GM23338 (cell line): ENCODE data around the gene ADAT1. TPM values are rescaled to one million over a fixed set of nuclear protein-coding genes. Genes with fewer than 3 reads are reported as not detected.

Source experiments
- ATAC-seq: fragments of 200-7000 bp; cut with Tn5 transposase; 3 replicates; pipeline ENCODE4 v1.9.1; 2020
- DNase-seq: peaks from one replicate; pipeline ENCODE4 v3.0.0-alpha.2; 2015; ENCODE audit warnings: low spot score
- H2AFZ ChIP-seq: fragments of 200-600 bp; sonication (generic); 2 replicates; pipeline ENCODE4 v1.8.0; 2016; ENCODE audit warnings: antibody characterized with exemption, mild to moderate bottlenecking, moderate library complexity
- H3F3A ChIP-seq: fragments of 200-600 bp; sonication (generic); replicated peaks from 2 replicates; pipeline ENCODE4 v1.8.0; 2017; ENCODE audit warnings: antibody characterized with exemption, mixed run types, low read depth
- H3K27ac ChIP-seq: fragments of 200-600 bp; sonication (generic); 2 replicates; pipeline ENCODE4 v1.6.1; 2016; ENCODE audit warnings: low read depth
- H3K27me3 ChIP-seq: fragments of 200-600 bp; sonication (generic); 2 replicates; pipeline ENCODE4 v1.8.0; 2016; ENCODE audit warnings: mild to moderate bottlenecking, mixed run types, moderate library complexity; ENCODE audit not compliant: insufficient read depth
- H3K36me3 ChIP-seq: fragments of 200-600 bp; sonication (generic); 2 replicates; pipeline ENCODE4 v1.8.0; 2016; ENCODE audit warnings: mild to moderate bottlenecking; ENCODE audit not compliant: insufficient read depth
- H3K4me1 ChIP-seq: fragments of 200-600 bp; sonication (generic); 2 replicates; pipeline ENCODE4 v1.8.0; 2016; ENCODE audit warnings: mild to moderate bottlenecking, moderate library complexity; ENCODE audit not compliant: insufficient read depth
- H3K4me2 ChIP-seq: fragments of 200-600 bp; sonication (generic); 2 replicates; pipeline ENCODE4 v1.7.1; 2017; ENCODE audit warnings: mixed run types
- H3K4me3 ChIP-seq: fragments of 200-600 bp; sonication (generic); 2 replicates; pipeline ENCODE4 v1.6.1; 2016; ENCODE audit warnings: mixed run types
- H3K79me2 ChIP-seq: fragments of 200-600 bp; sonication (generic); replicated peaks from 2 replicates; pipeline ENCODE4 v1.8.0; 2017; ENCODE audit warnings: mild to moderate bottlenecking; ENCODE audit not compliant: insufficient read depth
- H3K9me2 ChIP-seq: fragments of 200-600 bp; sonication (generic); 2 replicates; pipeline ENCODE4 v1.8.0; 2017; ENCODE audit not compliant: insufficient read depth
- H4K20me1 ChIP-seq: fragments of 200-600 bp; sonication (generic); replicated peaks from 2 replicates; pipeline ENCODE4 v1.8.0; 2017; ENCODE audit warnings: mild to moderate bottlenecking; ENCODE audit not compliant: insufficient read depth
- H3K27ac Mint-ChIP-seq: 2 replicates; pipeline ENCODE4 v1.8.0; 2020; ENCODE audit warnings: inconsistent platforms, mild to moderate bottlenecking, moderate library complexity, mixed read lengths
- H3K27me3 Mint-ChIP-seq: 3 replicates; pipeline ENCODE4 v1.8.0; 2022; ENCODE audit warnings: low read depth, mild to moderate bottlenecking, moderate library complexity, mixed read lengths, inconsistent platforms; ENCODE audit not compliant: insufficient read depth, poor library complexity
- H3K36me3 Mint-ChIP-seq: 3 replicates; pipeline ENCODE4 v1.8.0; 2021; ENCODE audit warnings: low read depth, mild to moderate bottlenecking, inconsistent platforms, moderate library complexity, mixed read lengths
- H3K4me1 Mint-ChIP-seq: 3 replicates; pipeline ENCODE4 v1.8.0; 2020; ENCODE audit warnings: mild to moderate bottlenecking, inconsistent platforms, mixed read lengths
- H3K4me3 Mint-ChIP-seq: 3 replicates; pipeline ENCODE4 v1.8.0; 2021; ENCODE audit warnings: moderate library complexity, mild to moderate bottlenecking, inconsistent platforms, mixed read lengths
- H3K9me3 Mint-ChIP-seq: 3 replicates; pipeline ENCODE4 v1.8.0; 2020; ENCODE audit warnings: moderate library complexity, mild to moderate bottlenecking, inconsistent platforms, mixed read lengths
- CREB1 ChIP-seq: fragments of 250-450 bp; sonication (Bioruptor Pico); IDR thresholded peaks from 2 replicates; pipeline ENCODE4 v1.5.0; 2020; ENCODE audit warnings: low read depth, mild to moderate bottlenecking, moderate library complexity
- CTCF ChIP-seq, 2 experiments: fragments of 200-600 bp in 1 of 2; sonication (generic) in 1 of 2; conservative IDR thresholded peaks; 2 replicates each; pipeline versions ENCODE4 v1.5.1 to v1.6.1; 2016 to 2017; ENCODE audit warnings: antibody characterized with exemption in 2 of 2, low read depth in 2 of 2, mild to moderate bottlenecking in 2 of 2, moderate library complexity in 1 of 2
- ETS1 ChIP-seq: IDR thresholded peaks from 2 replicates; pipeline ENCODE4 v1.6.1; 2016; ENCODE audit warnings: antibody characterized with exemption
- EZH2 ChIP-seq: fragments of 200-600 bp; sonication (generic); IDR thresholded peaks from one replicate; pipeline ENCODE4 v1.8.0; 2017; ENCODE audit warnings: antibody characterized with exemption, mild to moderate bottlenecking, low read depth; ENCODE audit not compliant: unreplicated experiment
- EZH2phosphoT487 ChIP-seq: fragments of 200-600 bp; sonication (generic); IDR thresholded peaks from one replicate; pipeline ENCODE4 v1.8.1; 2018; ENCODE audit warnings: antibody characterized with exemption; ENCODE audit not compliant: unreplicated experiment
- JUNB ChIP-seq: IDR thresholded peaks from one replicate; pipeline ENCODE4 v1.6.1; 2016; ENCODE audit warnings: antibody characterized with exemption; ENCODE audit not compliant: unreplicated experiment
- NANOG ChIP-seq: IDR thresholded peaks from 2 replicates; pipeline ENCODE4 v1.6.1; 2016; ENCODE audit warnings: antibody characterized with exemption, borderline replicate concordance
- POLR2AphosphoS5 ChIP-seq: IDR thresholded peaks from 2 replicates; pipeline ENCODE4 v1.6.1; 2016; ENCODE audit warnings: antibody characterized with exemption, low read depth
- REST ChIP-seq: IDR thresholded peaks from one replicate; pipeline ENCODE4 v1.6.1; 2018; ENCODE audit warnings: antibody characterized with exemption; ENCODE audit not compliant: unreplicated experiment
- STAT1 ChIP-seq: IDR thresholded peaks from one replicate; pipeline ENCODE4 v1.6.1; 2016; ENCODE audit warnings: antibody characterized with exemption; ENCODE audit not compliant: unreplicated experiment
- ZNF114 ChIP-seq: fragments of 250-450 bp; sonication (Bioruptor Pico); IDR thresholded peaks from 2 replicates; pipeline ENCODE4 v1.5.0; 2020; ENCODE audit warnings: mild to moderate bottlenecking, moderate library complexity
- ZNF331 ChIP-seq: fragments of 250-450 bp; sonication (Bioruptor Pico); IDR thresholded peaks from 2 replicates; pipeline ENCODE4 v1.5.0; 2020; ENCODE audit warnings: low read depth, mild to moderate bottlenecking, moderate library complexity
- ZNF462 ChIP-seq: fragments of 250-450 bp; sonication (Bioruptor Pico); IDR thresholded peaks from 2 replicates; pipeline ENCODE4 v1.5.0; 2020; ENCODE audit warnings: mild to moderate bottlenecking, moderate library complexity
- polyA plus RNA-seq: library from polyadenylated mRNA; unstranded; fragments of >200 nt; fragmentation: Nextera tagmentation; extraction: Ambion mirVana; gene quantifications from 2 replicates; pipeline ENCODE4 v1.2.1, GENCODE V29; 2016
- total RNA-seq: library from RNA; depleted of rRNA; stranded (reverse); fragments of >200 nt; shearing (Covaris generic); gene quantifications from 2 replicates; pipeline ENCODE4 v1.2.3, GENCODE V29; 2014

ADAT1 gene
- total and polyA plus RNA-seq, 2 experiments from 2014 or later, result 17.4 to 53.6 TPM

- Mint-ChIP-seq H3K9me3 (peaks cover 48% of the 10 kb centered on the region), H3K27me3 (peaks cover 4% of the 10 kb centered on the region), H3K4me1 (no peaks in the 10 kb centered on the region), H3K36me3 (no peaks in the 10 kb centered on the region; the same call in 1 of the 3 replicates), H3K27ac (no peak overlapping the region), H3K4me3 (no peak overlapping the region)
- DNase-seq, result no peak
- no peak overlapping the region for H3K4me2 ChIP-seq
- H2AFZ ChIP-seq, result no peak overlapping the region
- H3K4me3 ChIP-seq, result no peak overlapping the region
- no peaks in the 10 kb centered on the region for H4K20me1 ChIP-seq
- no peaks in the 10 kb centered on the region for H3K27me3 ChIP-seq
- no peak overlapping the region for H3K27ac ChIP-seq
- no peaks in the 10 kb centered on the region for H3K79me2 ChIP-seq
- no peaks in the 10 kb centered on the region for H3F3A ChIP-seq
- H3K9me2 ChIP-seq, result no peaks in the 10 kb centered on the region
- ATAC-seq, result no peak
- TF ChIP-seq ETS1, result no peak
- TF ChIP-seq ZNF114, result no peak
- no peak for TF ChIP-seq CREB1 (CRISPR knock-in tag)
- no peak for TF ChIP-seq REST
- no peak for TF ChIP-seq STAT1
- TF ChIP-seq NANOG, result no peak
- no peak for TF ChIP-seq ZNF462 (CRISPR knock-in tag)
- no peak for TF ChIP-seq POLR2AphosphoS5
- TF ChIP-seq JUNB, result no peak
- no peak for TF ChIP-seq EZH2phosphoT487
- no peak for TF ChIP-seq CTCF (conservative IDR thresholded peaks at IDR 0.05; ENCODE audit: low read depth in 2 of 2)
- no peak for TF ChIP-seq EZH2
- TF ChIP-seq ZNF331 (CRISPR knock-in tag), result no peak
- H3K36me3 ChIP-seq, result no peaks in the 10 kb centered on the region
- H3K4me1 ChIP-seq, result no peaks in the 10 kb centered on the region
These were observed 44.4 kb upstream of the ADAT1 start for GRCh38 chr16:75667503-75667902.
